Activated CD8-positive, alpha-beta memory T cell treated with anti-CD3 and anti-CD28 coated beads, Interleukin-2, amount 10 ng/mL, durations not matched to agents 7 days and 5 days (primary cell): Measurements from ENCODE around the gene SLFN13. TPM values are rescaled to one million over a fixed set of nuclear protein-coding genes. Genes with fewer than 3 reads are reported as not detected.
A peak's percentile ranks its signal among the peaks of the same experiment; 100 is the strongest.
"Not testable (repeated sequence)": the region's sequence is repeated elsewhere in the genome, so short reads cannot be mapped to it uniquely, and the experiment has no call there.

Source experiments
- ATAC-seq: fragments of 150-1000 bp; cut with Tn5 transposase; one replicate; pipeline ENCODE4 v1.10.0; 2021; ENCODE audit warnings: moderate library complexity
- CTCF ChIA-PET: fragments of 350-600 bp; sonication (Branson Sonifier 250); formaldehyde crosslinking; loops from one replicate; lab custom pipeline; 2021; ENCODE audit warnings: antibody characterized with exemption; lab: Charles Lee
- DNase-seq: peaks from one replicate; pipeline ENCODE4 v3.0.0-alpha.2; 2020
- H3K27ac Mint-ChIP-seq: one replicate; pipeline ENCODE4 v1.8.0; 2021; ENCODE audit warnings: mild to moderate bottlenecking, mixed read lengths
- H3K27me3 Mint-ChIP-seq: one replicate; pipeline ENCODE4 v1.8.0; 2021; ENCODE audit warnings: mixed read lengths
- H3K36me3 Mint-ChIP-seq: one replicate; pipeline ENCODE4 v1.8.0; 2021; ENCODE audit warnings: mild to moderate bottlenecking, mixed read lengths
- H3K4me1 Mint-ChIP-seq: one replicate; pipeline ENCODE4 v1.8.0; 2021; ENCODE audit warnings: mixed read lengths
- H3K4me3 Mint-ChIP-seq: one replicate; pipeline ENCODE4 v1.8.0; 2021; ENCODE audit warnings: mild to moderate bottlenecking, moderate library complexity, mixed read lengths
- H3K9me3 Mint-ChIP-seq: one replicate; pipeline ENCODE4 v1.8.0; 2022; ENCODE audit warnings: low read depth, mixed read lengths
- total RNA-seq, 2 experiments: library from RNA; stranded (reverse); gene quantifications; one replicate each; pipeline ENCODE4 v1.2.3, GENCODE V29; 2021

The SLFN13 gene
- total RNA-seq, 2 experiments from 2014 or later = 70.5 to 115 TPM

- CTCF ChIA-PET = interaction anchor here (1.0 to 1.9 kb wide), 2 partner anchors 66 to 155 kb away, joined by 4 to 8 read pairs; no protein-coding TSS in a partner anchor
- Mint-ChIP-seq H3K4me3 (no peak overlapping the region), H3K27me3 (no peaks in the 10 kb centered on the region), H3K27ac (peak overlapping the region; percentile 59), H3K36me3 (peaks cover 78% of the 10 kb centered on the region), H3K4me1 (peaks cover 58% of the 10 kb centered on the region), H3K9me3 (no peaks in the 10 kb centered on the region)
- ATAC-seq (peak; percentile 87), DNase-seq (peak; percentile 69)
Observed at GRCh38 chr17:35467824-35468223, 19.3 kb upstream of the SLFN13 start.

- Mint-ChIP-seq H3K27me3 (no peaks in the 10 kb centered on the region), H3K27ac (peak overlapping the region; percentile 81), H3K36me3 (peaks cover 64% of the 10 kb centered on the region), H3K9me3 (peaks cover 2% of the 10 kb centered on the region), H3K4me3 (peak overlapping the region; percentile 59), H3K4me1 (peaks cover 40% of the 10 kb centered on the region)
- peak; percentile 82 for DNase-seq
- CTCF ChIA-PET = interaction anchor here (1.4 kb wide), 1 partner anchor 29 kb away, joined by 4 read pairs; no protein-coding TSS in a partner anchor
- peak; percentile 88 for ATAC-seq
Observed at GRCh38 chr17:35460354-35460851, 11.8 kb upstream of the SLFN13 start.

DNA sequence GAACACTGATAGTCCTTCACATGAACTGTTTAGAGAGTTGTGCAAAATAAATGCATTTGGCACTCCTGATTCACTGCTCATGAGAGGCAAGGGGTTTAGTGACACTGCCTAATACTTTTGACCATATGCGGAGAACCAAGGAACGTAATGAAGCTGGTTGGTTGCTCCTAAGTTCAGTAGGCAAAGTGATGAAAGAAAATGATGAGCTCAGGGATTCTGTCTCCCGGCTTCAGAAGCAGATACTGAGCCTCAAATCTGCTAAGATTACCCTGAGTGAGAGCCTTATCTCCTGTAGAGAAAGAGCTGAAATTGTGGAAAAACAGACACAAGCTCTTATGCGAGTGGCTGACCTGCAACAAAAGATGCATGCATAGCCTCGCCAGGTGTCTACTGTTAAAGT, 5.5 kb upstream of the SLFN13 start:
- CTCF ChIA-PET, ATAC-seq: not testable (repeated sequence)

GRCh38 chr17:35453171-35453570, 4.6 kb upstream of the SLFN13 start:
- no peak for ATAC-seq
- Mint-ChIP-seq H3K27ac (no peak overlapping the region), H3K9me3 (no peaks in the 10 kb centered on the region), H3K36me3 (peaks cover 49% of the 10 kb centered on the region), H3K27me3 (no peaks in the 10 kb centered on the region), H3K4me1 (peaks cover 5% of the 10 kb centered on the region), H3K4me3 (no peak overlapping the region)
- no peak for DNase-seq
- CTCF ChIA-PET = no interaction called here

More for the DNA sequence above, 5.5 kb upstream of the SLFN13 start:
- not testable (repeated sequence) for H3K27me3 Mint-ChIP-seq, H3K27ac Mint-ChIP-seq, H3K4me1 Mint-ChIP-seq, DNase-seq, H3K4me3 Mint-ChIP-seq, H3K9me3 Mint-ChIP-seq
- H3K36me3 Mint-ChIP-seq = peaks cover 54% of the 10 kb centered on the region

GRCh38 chr17:35449371-35449931, 885 bp upstream of the SLFN13 start:
- ATAC-seq = no peak
- Mint-ChIP-seq H3K27me3 (no peaks in the 10 kb centered on the region), H3K9me3 (no peaks in the 10 kb centered on the region), H3K4me3 (peak overlapping the region; percentile 10), H3K4me1 (peaks cover 16% of the 10 kb centered on the region), H3K36me3 (peaks cover 57% of the 10 kb centered on the region), H3K27ac (peak overlapping the region; percentile 34)
- CTCF ChIA-PET = no interaction called here
- no peak for DNase-seq

DNA sequence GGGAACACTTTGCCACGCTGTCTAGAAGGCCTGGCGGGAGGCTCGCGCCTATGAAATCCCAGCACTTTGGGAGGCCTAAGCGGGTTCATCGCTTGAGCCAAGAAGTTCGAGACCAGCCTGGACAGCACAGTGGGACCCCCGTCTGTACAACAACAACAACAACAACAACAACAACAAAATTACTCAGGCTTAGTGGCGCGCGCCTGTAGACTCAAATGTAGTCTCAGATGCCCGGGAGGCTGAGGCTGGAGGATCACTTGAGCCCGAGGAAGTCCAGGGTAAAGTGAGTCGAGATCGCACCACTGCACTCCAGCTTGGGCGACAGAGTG, 297 bp upstream of the SLFN13 start:
- Mint-ChIP-seq H3K27me3 (no peaks in the 10 kb centered on the region), H3K4me1 (peaks cover 16% of the 10 kb centered on the region), H3K4me3 (peak overlapping the region; percentile 68), H3K36me3 (peaks cover 62% of the 10 kb centered on the region), H3K9me3 (no peaks in the 10 kb centered on the region), H3K27ac (peak overlapping the region; percentile 78)
- no peak for DNase-seq
- ATAC-seq = no peak
- CTCF ChIA-PET = interaction anchor here (0.9 to 1.7 kb wide), 2 partner anchors 15 to 135 kb away, joined by 4 to 5 read pairs; no protein-coding TSS in a partner anchor

- H3K9me3 Mint-ChIP-seq = no peaks in the 10 kb centered on the region
- CTCF ChIA-PET = interaction anchor here (1.5 to 1.7 kb wide), 2 partner anchors 14 to 233 kb away, joined by 3 to 5 read pairs; no protein-coding TSS in a partner anchor
- peak overlapping the region; percentile 78 for H3K27ac Mint-ChIP-seq
- H3K27me3 Mint-ChIP-seq = no peaks in the 10 kb centered on the region
- no peak for ATAC-seq
- H3K4me3 Mint-ChIP-seq = peak overlapping the region; percentile 68
- peaks cover 16% of the 10 kb centered on the region for H3K4me1 Mint-ChIP-seq
- H3K36me3 Mint-ChIP-seq = peaks cover 63% of the 10 kb centered on the region
- DNase-seq = no peak
Observed at GRCh38 chr17:35447499-35447898, 1.1 kb downstream of the SLFN13 start.

DNA sequence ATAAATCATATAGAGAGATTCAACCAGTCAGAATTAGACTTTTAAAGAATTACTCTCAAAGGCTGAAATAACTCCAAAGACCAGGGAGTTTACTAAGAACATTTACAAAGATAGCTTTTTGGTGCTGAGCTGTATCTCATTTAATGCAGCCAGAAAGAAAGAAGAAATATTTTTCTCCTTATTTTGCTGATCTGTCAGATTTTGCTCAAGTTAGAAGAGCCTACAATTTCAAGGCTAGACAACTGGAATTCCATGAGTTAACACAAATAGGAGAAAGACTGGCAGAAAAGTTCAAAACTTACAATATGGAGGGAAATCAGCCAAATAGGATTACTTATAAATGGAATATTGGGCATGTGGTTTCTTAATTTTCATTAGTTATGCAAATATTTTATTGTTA, 10.1 kb downstream of the SLFN13 start:
- Mint-ChIP-seq H3K36me3 (peaks cover 37% of the 10 kb centered on the region), H3K4me3 (no peak overlapping the region), H3K27ac (no peak overlapping the region), H3K4me1 (peaks cover 13% of the 10 kb centered on the region), H3K9me3 (no peaks in the 10 kb centered on the region), H3K27me3 (no peaks in the 10 kb centered on the region)
- ATAC-seq (no peak), DNase-seq (no peak)
- CTCF ChIA-PET = no interaction called here

DNA sequence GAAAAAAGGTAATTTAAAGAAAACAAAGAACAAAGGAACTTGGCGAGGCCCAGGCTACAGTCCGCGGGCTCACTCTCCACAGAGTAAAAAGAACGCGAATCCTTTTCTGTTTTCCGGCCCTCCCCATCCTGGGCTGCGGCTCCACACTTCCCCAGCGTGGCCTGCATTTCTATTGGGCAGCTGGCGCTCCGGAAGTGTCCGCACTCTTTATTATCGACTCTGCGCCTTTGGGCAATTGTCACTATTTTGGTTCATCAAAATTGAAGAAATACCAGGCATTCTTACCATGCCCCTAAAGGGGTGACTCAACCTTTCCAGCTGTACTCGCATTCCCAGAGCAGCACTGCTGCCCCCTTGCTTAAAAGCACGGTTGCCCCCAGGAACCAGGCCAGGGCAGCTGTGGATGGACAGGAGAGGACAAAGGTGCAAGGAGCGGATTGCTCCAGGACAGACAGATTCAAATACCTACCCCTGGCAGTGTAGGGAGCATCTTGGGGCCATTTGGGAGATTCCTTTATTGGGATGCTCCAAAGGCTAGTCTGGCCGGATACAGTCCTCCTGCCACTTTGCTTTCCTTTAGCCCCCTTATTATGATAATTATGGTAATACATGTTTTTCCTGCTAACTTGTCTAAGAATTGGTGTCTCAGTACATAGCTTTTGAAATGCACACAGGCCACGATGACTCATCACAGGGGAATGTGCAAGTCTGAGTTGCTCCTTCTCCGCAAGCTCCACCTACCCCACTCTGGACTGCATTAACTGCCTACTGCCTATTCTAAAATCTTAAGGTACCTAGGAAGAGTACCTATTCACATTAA, 15.3 kb downstream of the SLFN13 start:
- Mint-ChIP-seq H3K4me3 (peak overlapping the region; percentile 92), H3K9me3 (no peaks in the 10 kb centered on the region), H3K27ac (peak overlapping the region; percentile 89), H3K27me3 (no peaks in the 10 kb centered on the region), H3K4me1 (peaks cover 57% of the 10 kb centered on the region), H3K36me3 (peaks cover 24% of the 10 kb centered on the region)
- peak; percentile 87 for DNase-seq
- CTCF ChIA-PET = interaction anchor here (0.8 to 1.9 kb wide), 11 partner anchors 15 to 1052 kb away, joined by 3 to 12 read pairs (median 3); partner anchors contain the start of genes SLFN11 and SLFN13
- peak; percentile 86 for ATAC-seq

GRCh38 chr17:35432176-35433074, 16.1 kb downstream of the SLFN13 start, which contains the start of gene SLFN12:
Gene SLFN12, minus strand, starts transcription at chr17:35432500. Its CDS starts 9,472 bp downstream, at chr17:35423028.
- H3K4me1 Mint-ChIP-seq = peaks cover 64% of the 10 kb centered on the region
- CTCF ChIA-PET = interaction anchor here (0.8 to 1.9 kb wide), 9 partner anchors 54 to 262 kb away, joined by 3 to 12 read pairs (median 3); partner anchors contain the start of gene SLFN11
- H3K27ac Mint-ChIP-seq = peak within 1 kb of the TSS; percentile 89
- no peaks in the 10 kb centered on the region for H3K27me3 Mint-ChIP-seq
- H3K4me3 Mint-ChIP-seq = peak within 1 kb of the TSS; percentile 92
- no peaks in the 10 kb centered on the region for H3K9me3 Mint-ChIP-seq
- peak; percentile 76 for DNase-seq
- peak; percentile 86 for ATAC-seq
- H3K36me3 Mint-ChIP-seq = peaks cover 29% of the 10 kb centered on the region

DNA sequence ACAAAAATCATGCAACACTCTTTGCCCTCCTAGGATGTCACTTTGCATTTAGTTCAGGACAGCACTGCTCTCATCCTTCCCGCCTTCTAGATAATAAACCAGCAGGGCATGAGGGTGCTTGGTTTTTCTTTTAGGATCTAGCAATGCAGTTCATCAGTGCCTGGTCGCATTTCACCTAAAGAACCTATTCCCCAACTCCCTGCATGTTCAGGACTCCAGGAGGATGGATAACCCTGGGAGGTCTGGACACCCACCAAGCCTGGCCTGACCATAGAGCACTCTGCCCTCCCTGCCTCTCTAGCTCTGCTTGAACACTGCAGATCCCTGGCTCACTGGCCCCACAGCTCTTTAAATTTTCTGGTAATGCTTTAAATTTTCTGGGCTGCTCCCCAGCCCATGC, 18.9 kb downstream of the SLFN13 start:
- no peak overlapping the region for H3K27ac Mint-ChIP-seq
- CTCF ChIA-PET = interaction anchor here (1.1 kb wide), 1 partner anchor 56 kb away, joined by 3 read pairs; no protein-coding TSS in a partner anchor
- H3K4me3 Mint-ChIP-seq = no peak overlapping the region
- DNase-seq (no peak), ATAC-seq (no peak)
- H3K4me1 Mint-ChIP-seq = peaks cover 66% of the 10 kb centered on the region
- H3K36me3 Mint-ChIP-seq = peaks cover 45% of the 10 kb centered on the region
- H3K27me3 Mint-ChIP-seq = no peaks in the 10 kb centered on the region
- no peaks in the 10 kb centered on the region for H3K9me3 Mint-ChIP-seq

DNA sequence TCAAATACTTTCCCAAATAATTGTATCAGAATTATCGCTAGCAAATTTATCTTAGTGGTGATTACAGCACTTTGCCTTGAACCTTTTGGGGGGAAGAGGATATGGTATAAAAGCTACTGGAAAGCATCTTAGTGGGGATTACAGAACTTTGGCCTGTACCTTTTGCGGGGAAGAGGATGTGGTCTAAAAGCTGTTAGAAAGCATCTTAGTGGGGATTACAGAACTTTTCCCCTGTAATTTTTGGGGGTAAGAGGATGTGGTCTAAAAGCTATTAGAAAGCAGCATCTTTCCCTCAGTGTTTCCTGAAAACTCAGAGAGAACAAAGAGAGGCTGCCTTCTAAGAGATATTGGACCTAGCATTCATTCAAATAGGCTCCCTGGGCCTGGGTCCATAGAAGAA, 20.3 kb downstream of the SLFN13 start:
- Mint-ChIP-seq H3K27ac (peak overlapping the region; percentile 37), H3K36me3 (peaks cover 46% of the 10 kb centered on the region), H3K4me1 (peaks cover 53% of the 10 kb centered on the region), H3K9me3 (no peaks in the 10 kb centered on the region), H3K27me3 (no peaks in the 10 kb centered on the region), H3K4me3 (no peak overlapping the region)
- DNase-seq (no peak), ATAC-seq (no peak)
- CTCF ChIA-PET = interaction anchor here (0.7 to 1.4 kb wide), 2 partner anchors 9 to 115 kb away, joined by 3 to 4 read pairs; no protein-coding TSS in a partner anchor
